DND-41 (cell line): ENCODE data around the gene ASIC1.

ENCODE experiments used
- EZH2 ChIP-seq: IDR thresholded peaks from 3 replicates; pipeline ENCODE4 v1.6.1; 2012; ENCODE audit warnings: borderline replicate concordance, low read depth, mild to moderate bottlenecking, moderate library complexity, low read length, inconsistent platforms; ENCODE audit not compliant: severe bottlenecking
- TF ChIP-seq, protein P1 (sequence below): IDR thresholded peaks from 2 replicates; pipeline ENCODE4 v1.5.1; 2012; ENCODE audit warnings: borderline replicate concordance, low read length, moderate library complexity, mild to moderate bottlenecking; ENCODE audit not compliant: poor library complexity, severe bottlenecking; ENCODE audit errors: extremely low read depth

DNA sequence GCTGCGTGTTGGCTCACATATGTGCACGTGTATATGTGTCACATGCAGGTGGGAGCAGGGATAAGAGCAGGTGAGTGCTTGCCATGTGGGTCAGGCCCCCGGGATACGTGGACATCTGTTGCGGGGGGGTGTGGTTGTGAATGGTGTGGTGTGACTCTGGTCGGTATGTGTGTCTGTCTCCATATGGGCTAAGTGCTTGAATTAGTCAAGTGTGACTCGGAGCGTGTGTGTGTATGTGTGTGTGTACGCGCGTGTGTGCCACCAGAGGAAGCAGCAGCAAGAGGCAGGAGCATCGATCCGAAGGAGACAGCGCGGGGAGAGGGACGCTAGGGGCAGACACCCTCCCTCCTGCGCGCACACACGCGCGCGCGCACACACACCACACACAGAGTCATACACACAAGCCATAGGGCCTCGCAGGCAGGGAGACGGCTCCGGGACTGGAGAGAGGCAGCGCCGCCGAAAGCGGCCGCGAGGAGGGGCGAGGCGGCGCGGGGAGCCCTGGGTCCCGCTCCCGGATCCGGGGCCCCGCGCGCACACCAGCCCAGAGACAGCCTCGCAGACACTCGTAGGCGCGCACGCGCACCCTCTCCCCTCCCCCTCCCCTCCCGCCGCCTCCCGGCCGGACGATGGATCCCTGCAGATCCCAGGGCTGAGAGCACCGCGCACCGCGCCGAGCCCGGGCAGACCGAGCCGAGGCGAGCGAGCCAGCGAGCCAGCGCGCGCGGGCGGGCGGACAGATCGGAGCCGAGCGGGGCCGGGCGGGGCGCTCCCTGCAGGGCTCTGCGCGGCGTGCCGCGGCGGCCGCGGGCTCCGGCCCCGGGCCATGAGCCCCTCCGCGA lies at the start of gene ASIC1:
- TF ChIP-seq, protein P1, sequence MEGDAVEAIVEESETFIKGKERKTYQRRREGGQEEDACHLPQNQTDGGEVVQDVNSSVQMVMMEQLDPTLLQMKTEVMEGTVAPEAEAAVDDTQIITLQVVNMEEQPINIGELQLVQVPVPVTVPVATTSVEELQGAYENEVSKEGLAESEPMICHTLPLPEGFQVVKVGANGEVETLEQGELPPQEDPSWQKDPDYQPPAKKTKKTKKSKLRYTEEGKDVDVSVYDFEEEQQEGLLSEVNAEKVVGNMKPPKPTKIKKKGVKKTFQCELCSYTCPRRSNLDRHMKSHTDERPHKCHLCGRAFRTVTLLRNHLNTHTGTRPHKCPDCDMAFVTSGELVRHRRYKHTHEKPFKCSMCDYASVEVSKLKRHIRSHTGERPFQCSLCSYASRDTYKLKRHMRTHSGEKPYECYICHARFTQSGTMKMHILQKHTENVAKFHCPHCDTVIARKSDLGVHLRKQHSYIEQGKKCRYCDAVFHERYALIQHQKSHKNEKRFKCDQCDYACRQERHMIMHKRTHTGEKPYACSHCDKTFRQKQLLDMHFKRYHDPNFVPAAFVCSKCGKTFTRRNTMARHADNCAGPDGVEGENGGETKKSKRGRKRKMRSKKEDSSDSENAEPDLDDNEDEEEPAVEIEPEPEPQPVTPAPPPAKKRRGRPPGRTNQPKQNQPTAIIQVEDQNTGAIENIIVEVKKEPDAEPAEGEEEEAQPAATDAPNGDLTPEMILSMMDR, result peak; percentile 9
- TF ChIP-seq EZH2, result peak; percentile 86
